GM13976 (cell line): ENCODE results near the gene IKZF5.

Experiments used
- DNase-seq: peaks from one replicate; pipeline ENCODE4 v3.0.0; 2012; ENCODE audit warnings: low spot score
- CTCF ChIP-seq: IDR thresholded peaks from 2 replicates; pipeline ENCODE4 v1.5.1; 2012; ENCODE audit warnings: borderline replicate concordance, mild to moderate bottlenecking; ENCODE audit not compliant: insufficient read depth; ENCODE audit errors: extremely low read depth, missing control alignments, control extremely low read depth
- in situ Hi-C: fragments of 300-500 bp; cut with MboI; formaldehyde crosslinking; loops from one replicate; pipeline ENCODE4 v1.12.0; 2022; ENCODE audit warnings: low sequenced_read_pairs, mixed read lengths, inconsistent platforms; ENCODE audit not compliant: unreplicated experiment

IKZF5 gene

GRCh38 chr10:123039632-123039930 lies 31.0 kb upstream of the IKZF5 start:
- in situ Hi-C loops = no loop called here
- no peak for TF ChIP-seq CTCF
- no peak for DNase-seq

- DNase-seq = no peak
- TF ChIP-seq CTCF = no peak
- in situ Hi-C loops = no loop called here
These were observed 30.4 kb upstream of the IKZF5 start for GRCh38 chr10:123038782-123039631.

GRCh38 chr10:123035467-123036086 lies 27.0 kb upstream of the IKZF5 start:
- in situ Hi-C loops = no loop called here
- no peak for TF ChIP-seq CTCF
- DNase-seq = no peak

- DNase-seq = no peak
- in situ Hi-C loops = no loop called here
- TF ChIP-seq CTCF = no peak
These were observed 25.7 kb upstream of the IKZF5 start for GRCh38 chr10:123034332-123034731.

- DNase-seq = no peak
- TF ChIP-seq CTCF = no peak
- in situ Hi-C loops = no loop called here
These were observed 22.5 kb upstream of the IKZF5 start for GRCh38 chr10:123031124-123031523.

- TF ChIP-seq CTCF = no peak
- in situ Hi-C loops = loop anchor here (10.0 kb wide), 1 partner anchor 537 kb away; no protein-coding TSS in a partner anchor
- no peak for DNase-seq
These were observed 19.3 kb upstream of the IKZF5 start for GRCh38 chr10:123027861-123028260.
